SK-N-SH (cell line): ENCODE results near the gene SMYD3. TPM values are rescaled to one million over a fixed set of nuclear protein-coding genes. Genes with fewer than 3 reads are reported as not detected.

Experiments
- CTCF ChIA-PET: fragments of 300-600, 350-600 bp; formaldehyde crosslinking; extraction: SDS; loops from one replicate; lab custom pipeline; 2021; lab: Yijun Ruan, JAX
- POLR2A ChIA-PET: fragments of 350-600 bp; sonication (Branson Sonifier 250); formaldehyde crosslinking; extraction: SDS; loops from one replicate; lab custom pipeline; 2020; ENCODE audit warnings: antibody characterized with exemption, inconsistent platforms; lab: Yijun Ruan, JAX
- DNase-seq: peaks from one replicate; pipeline ENCODE4 v3.0.0; 2012
- H2AFZ ChIP-seq: fragments of 200-600 bp; sonication (generic); 2 replicates; pipeline ENCODE4 v1.8.1; 2016; ENCODE audit warnings: antibody characterized with exemption, mild to moderate bottlenecking, low read depth
- H3F3A ChIP-seq: fragments of 200-600 bp; sonication (generic); replicated peaks from 2 replicates; pipeline ENCODE3; 2016; ENCODE audit warnings: antibody characterized with exemption, mild to moderate bottlenecking; ENCODE audit not compliant: insufficient read depth
- H3K27ac ChIP-seq, 2 experiments: fragments of 200-500 bp in 1 of 2; fragments of 200-600 bp in 1 of 2; sonication (Bioruptor generic) in 1 of 2; sonication (generic), shearing (Covaris generic) in 1 of 2; 2 replicates each; pipeline versions ENCODE4 v1.5.1 to v1.6.1; 2014 to 2016; ENCODE audit warnings: low read depth in 2 of 2, inconsistent platforms in 1 of 2, low read length in 1 of 2, mild to moderate bottlenecking in 1 of 2, mixed read lengths in 1 of 2
- H3K27me3 ChIP-seq: fragments of 200-600 bp; sonication (generic), shearing (Covaris generic); 2 replicates; pipeline ENCODE4 v1.6.1; 2016; ENCODE audit warnings: mixed run types; ENCODE audit not compliant: insufficient read depth
- H3K36me3 ChIP-seq, 2 experiments: fragments of 200-500 bp in 1 of 2; fragments of 200-600 bp in 1 of 2; sonication (Bioruptor generic) in 1 of 2; sonication (generic) in 1 of 2; replicated peaks in 1 of 2; 2 replicates each; pipeline versions ENCODE3 to v1.5.1; 2014 to 2016; ENCODE audit warnings: low read length in 1 of 2, mild to moderate bottlenecking in 1 of 2; ENCODE audit not compliant: insufficient read depth in 2 of 2, control insufficient read depth in 1 of 2
- H3K4me1 ChIP-seq, 2 experiments: fragments of 200-500 bp in 1 of 2; fragments of 200-600 bp in 1 of 2; sonication (Bioruptor generic) in 1 of 2; sonication (generic), shearing (Covaris generic) in 1 of 2; 2 replicates each; pipeline versions ENCODE4 v1.5.1 to v1.6.1; 2014 to 2016; ENCODE audit warnings: low read depth in 1 of 2, low read length in 1 of 2, mixed run types in 1 of 2; ENCODE audit not compliant: insufficient read depth in 2 of 2, control insufficient read depth in 1 of 2
- H3K4me2 ChIP-seq: fragments of 200-600 bp; sonication (generic), shearing (Covaris generic); 2 replicates; pipeline ENCODE4 v1.6.1; 2017; ENCODE audit warnings: mixed run types
- H3K4me3 ChIP-seq, 2 experiments: fragments of 200-500 bp in 1 of 2; fragments of 200-600 bp in 1 of 2; sonication (Bioruptor generic) in 1 of 2; sonication (generic), shearing (Covaris generic) in 1 of 2; 2 replicates each; pipeline versions ENCODE4 v1.5.1 to v1.8.1; 2014 to 2016; ENCODE audit warnings: low read depth in 2 of 2, inconsistent platforms in 1 of 2, low read length in 1 of 2, mild to moderate bottlenecking in 1 of 2, mixed read lengths in 1 of 2, moderate library complexity in 1 of 2
- H3K79me2 ChIP-seq: fragments of 200-600 bp; sonication (generic); 2 replicates; pipeline ENCODE4 v1.8.1; 2017; ENCODE audit warnings: mild to moderate bottlenecking; ENCODE audit not compliant: insufficient read depth
- H3K9ac ChIP-seq: fragments of 200-600 bp; sonication (generic); 2 replicates; pipeline ENCODE4 v1.6.1; 2017; ENCODE audit warnings: mixed run types
- H3K9me2 ChIP-seq: fragments of 200-600 bp; sonication (generic); 2 replicates; pipeline ENCODE4 v1.6.1; 2017; ENCODE audit warnings: mixed run types
- H3K9me3 ChIP-seq: fragments of 200-600 bp; sonication (generic); 2 replicates; pipeline ENCODE4 v1.6.1; 2017; ENCODE audit warnings: mixed run types, mild to moderate bottlenecking, moderate library complexity
- H4K20me1 ChIP-seq: fragments of 200-600 bp; sonication (generic); 2 replicates; pipeline ENCODE4 v1.6.1; 2017; ENCODE audit warnings: mild to moderate bottlenecking, mixed run types; ENCODE audit not compliant: insufficient read depth
- CHD2 ChIP-seq: fragments of 150-350 bp; IDR thresholded peaks from 2 replicates; pipeline ENCODE4 v1.6.1; 2018; ENCODE audit warnings: low read length; ENCODE audit not compliant: partially characterized antibody
- ELF1 ChIP-seq: IDR thresholded peaks from 2 replicates; pipeline ENCODE4 v1.4.0; 2012
- FOXJ3 ChIP-seq: sonication (generic); formaldehyde crosslinking; IDR thresholded peaks from 2 replicates; pipeline ENCODE4 v1.5.1; 2020; ENCODE audit warnings: mild to moderate bottlenecking, missing genetic modification reagents
- GATA2 ChIP-seq: sonication (generic); formaldehyde crosslinking; IDR thresholded peaks from 2 replicates; pipeline ENCODE4 v1.5.0; 2020; ENCODE audit warnings: mild to moderate bottlenecking, missing genetic modification reagents
- IRF3 ChIP-seq: fragments of 150-350 bp; IDR thresholded peaks from 2 replicates; pipeline ENCODE4 v1.6.1; 2016; ENCODE audit warnings: mild to moderate bottlenecking, low read depth, low read length
- MEF2A ChIP-seq: IDR thresholded peaks from 2 replicates; pipeline ENCODE4 v1.4.0; 2012; ENCODE audit warnings: low read depth, borderline replicate concordance
- MXI1 ChIP-seq: IDR thresholded peaks from 2 replicates; pipeline ENCODE4 v1.6.1; 2012; ENCODE audit warnings: mild to moderate bottlenecking, low read depth, low read length, improper control_type of control experiment
- PBX3 ChIP-seq: IDR thresholded peaks from 2 replicates; pipeline ENCODE4; 2012
- POLR2AphosphoS5 ChIP-seq: IDR thresholded peaks from 2 replicates; pipeline ENCODE4 v1.6.1; 2012; ENCODE audit warnings: low read depth, low read length
- REST ChIP-seq: IDR thresholded peaks from 2 replicates; pipeline ENCODE4 v1.6.1; 2012; ENCODE audit warnings: mild to moderate bottlenecking, low read depth, low read length, moderate library complexity
- RFX5 ChIP-seq: IDR thresholded peaks from 2 replicates; pipeline ENCODE4 v1.6.1; 2012; ENCODE audit warnings: mild to moderate bottlenecking, improper control_type of control experiment, low read length
- RXRA ChIP-seq: IDR thresholded peaks from 2 replicates; pipeline ENCODE4 v1.4.0; 2012; ENCODE audit warnings: low read depth, mild to moderate bottlenecking, borderline replicate concordance
- USF1 ChIP-seq: IDR thresholded peaks from 2 replicates; pipeline ENCODE4 v1.4.0; 2012; ENCODE audit warnings: low read depth, borderline replicate concordance
- YY1 ChIP-seq: IDR thresholded peaks from 2 replicates; pipeline ENCODE4 v1.4.0; 2012; ENCODE audit warnings: low read depth, mild to moderate bottlenecking
- WGBS: methylation state at CpG from one replicate; pipeline ENCODE4 v1.1.6; 2017; ENCODE audit warnings: low lambda C conversion rate; 5-methylcytosine and 5-hydroxymethylcytosine counted together
- polyA plus RNA-seq, 3 experiments: library from polyadenylated mRNA; depleted of rRNA; stranded (reverse); fragments of >200 nt; gene quantifications; 2 replicates each; pipeline ENCODE4 v1.2.3, GENCODE V29; 2012

Gene SMYD3
- polyA plus RNA-seq, 1 of the 3 experiments (the other 2 are of a cell fraction), result 31.4 TPM

DNA sequence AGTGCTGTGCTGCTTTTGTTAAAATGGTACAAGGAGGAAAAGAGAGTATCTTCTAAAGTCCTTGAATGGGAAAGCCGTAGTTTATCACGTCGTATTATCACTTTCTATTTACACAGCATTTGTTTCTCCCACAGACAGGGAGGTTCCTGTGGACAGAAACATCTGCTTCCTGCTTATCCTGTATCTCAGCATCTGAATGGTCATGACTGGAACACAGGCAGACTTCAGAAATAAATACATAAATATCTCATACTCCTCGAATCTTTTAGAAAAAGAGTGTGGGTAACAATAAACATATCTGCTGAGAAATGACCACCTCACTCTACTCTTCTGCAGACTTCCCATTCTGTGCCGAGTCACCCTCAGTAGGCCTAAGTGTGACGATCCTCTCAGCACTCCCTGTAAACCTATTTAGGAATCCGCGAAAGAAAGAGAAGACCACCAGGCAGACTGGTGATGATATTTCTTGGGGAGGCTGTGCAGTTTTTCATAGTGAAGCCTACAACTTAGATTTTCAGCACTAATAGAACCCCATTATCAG, 393.5 kb downstream of the SMYD3 start:
- H3K27ac ChIP-seq, result peak overlapping the region; percentile 19 to 84; a peak in 3 of 4 replicates

DNA sequence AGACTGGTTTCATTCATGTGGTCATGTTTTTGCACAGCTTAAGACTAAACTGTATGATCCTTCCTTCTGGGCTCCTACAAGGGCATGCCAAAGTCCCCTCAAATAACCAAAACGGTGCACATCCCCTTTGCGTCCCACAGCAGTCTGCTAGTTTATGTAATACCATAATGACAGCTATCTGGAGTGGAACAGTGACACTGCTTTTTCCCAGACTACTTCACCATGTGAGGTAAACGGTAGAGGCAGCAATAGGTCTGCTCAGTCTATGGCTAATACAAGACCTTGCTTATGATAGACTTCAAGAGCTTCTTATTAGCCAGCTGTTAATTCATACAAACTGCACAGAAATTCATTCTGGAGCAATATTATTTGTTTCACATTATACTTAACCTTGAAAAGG, 395.5 kb downstream of the SMYD3 start:
- H3K9me3 ChIP-seq, result no peaks in the 10 kb centered on the region
- no peaks in the 10 kb centered on the region for H3K36me3 ChIP-seq
- CTCF ChIA-PET, result interaction anchor here (0.8 to 1.8 kb wide), 5 partner anchors 11 to 958 kb away, joined by 3 to 6 read pairs (median 3); no protein-coding TSS in a partner anchor
- H3K27me3 ChIP-seq, result no peaks in the 10 kb centered on the region
- no peak overlapping the region for H3K4me3 ChIP-seq
- H3K4me1 ChIP-seq, result peaks cover 12 to 27% of the 10 kb centered on the region in 2 experiments; a peak in 3 of 4 replicates
- no peak overlapping the region for H3K9ac ChIP-seq
- peaks cover 14% of the 10 kb centered on the region for H3F3A ChIP-seq
- H3K27ac ChIP-seq, result no peak overlapping the region
- POLR2A ChIA-PET, result no interaction called here
- no peaks in the 10 kb centered on the region for H3K79me2 ChIP-seq
- H3K4me2 ChIP-seq, result no peak overlapping the region
- no peak overlapping the region for H2AFZ ChIP-seq
- WGBS, result 97% methylated on average over 3 of the region's 3 CpGs
- H4K20me1 ChIP-seq, result no peaks in the 10 kb centered on the region
- TF ChIP-seq CHD2 (no peak), POLR2AphosphoS5 (no peak), RXRA (no peak), REST (no peak), MXI1 (no peak), YY1 (no peak)
- TF ChIP-seq, all 33 proteins: peak for 0
- H3K9me2 ChIP-seq, result no peaks in the 10 kb centered on the region
- DNase-seq, result no peak

More for the DNA sequence above, 393.5 kb downstream of the SMYD3 start:
- Histone ChIP-seq H4K20me1 (no peaks in the 10 kb centered on the region), H3K36me3 (no peaks in the 10 kb centered on the region), H3K9me3 (no peaks in the 10 kb centered on the region), H3K27me3 (no peaks in the 10 kb centered on the region), H3F3A (peaks cover 4% of the 10 kb centered on the region), H3K4me2 (no peak overlapping the region), H3K4me1 (peaks cover 0 to 28% of the 10 kb centered on the region in 2 experiments; a peak in 2 of 4 replicates), H3K4me3 (no peak overlapping the region), H3K9me2 (no peaks in the 10 kb centered on the region), H2AFZ (no peak overlapping the region), H3K79me2 (no peaks in the 10 kb centered on the region), H3K9ac (no peak overlapping the region)
- TF ChIP-seq PBX3 (no peak), RFX5 (no peak), MEF2A (no peak), RXRA (no peak), CHD2 (peak; percentile 14), ELF1 (no peak), GATA2 (CRISPR knock-in tag) (peak; percentile 47), USF1 (no peak), FOXJ3 (CRISPR knock-in tag) (no peak), IRF3 (no peak)
- WGBS, result 70% methylated on average over 8 of the region's 8 CpGs
- peak; percentile 44 for DNase-seq
- POLR2A ChIA-PET, result no interaction called here
- CTCF ChIA-PET, result no interaction called here
